A673 (cell line): ENCODE results near the gene DUSP19.

Source experiments
- EZH2 ChIP-seq: fragments of 200-600 bp; sonication (generic); IDR thresholded peaks from 2 replicates; pipeline ENCODE4 v1.6.1; 2017; ENCODE audit warnings: borderline replicate concordance, low read depth, mild to moderate bottlenecking, mixed read lengths, antibody characterized with exemption, low read length; ENCODE audit not compliant: poor library complexity, severe bottlenecking
- TF ChIP-seq, protein P1 (sequence below): fragments of 300-800, 200-600 bp; sonication (generic); conservative IDR thresholded peaks from 2 replicates; pipeline ENCODE4 v1.5.1; 2017; ENCODE audit warnings: low read depth, mild to moderate bottlenecking, antibody characterized with exemption, low read length, moderate library complexity, mixed read lengths

DNA sequence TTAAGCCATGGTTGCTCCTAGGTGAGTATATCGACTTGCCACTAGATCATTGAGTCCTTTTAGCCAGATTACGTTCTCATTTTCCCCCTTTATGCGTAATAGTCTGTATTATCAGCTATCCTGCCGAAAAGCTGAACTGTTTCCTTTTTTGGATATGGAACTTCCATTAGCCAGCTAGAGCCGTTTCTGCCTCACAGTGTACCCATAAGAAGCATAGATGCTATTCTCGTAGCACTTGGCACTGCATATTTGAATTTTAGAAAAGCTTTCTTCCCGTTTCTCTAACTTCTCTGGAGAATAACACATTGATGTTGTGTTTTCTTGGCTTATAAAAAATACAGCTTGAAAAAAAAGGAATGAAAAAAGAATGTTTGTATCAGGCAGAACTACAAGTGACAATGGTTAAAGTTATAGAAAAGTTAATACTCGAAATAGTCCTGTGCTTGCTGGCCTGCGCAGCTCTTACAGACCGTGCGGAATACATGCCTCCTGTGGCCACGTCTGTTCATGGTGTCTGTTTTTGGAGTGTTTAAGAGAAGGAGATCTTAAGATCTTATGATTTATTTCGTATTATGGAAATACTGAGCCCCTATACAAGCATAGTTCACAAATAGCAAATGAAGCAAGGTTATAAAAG, 710 bp downstream of the DUSP19 start:
- TF ChIP-seq, protein P1, sequence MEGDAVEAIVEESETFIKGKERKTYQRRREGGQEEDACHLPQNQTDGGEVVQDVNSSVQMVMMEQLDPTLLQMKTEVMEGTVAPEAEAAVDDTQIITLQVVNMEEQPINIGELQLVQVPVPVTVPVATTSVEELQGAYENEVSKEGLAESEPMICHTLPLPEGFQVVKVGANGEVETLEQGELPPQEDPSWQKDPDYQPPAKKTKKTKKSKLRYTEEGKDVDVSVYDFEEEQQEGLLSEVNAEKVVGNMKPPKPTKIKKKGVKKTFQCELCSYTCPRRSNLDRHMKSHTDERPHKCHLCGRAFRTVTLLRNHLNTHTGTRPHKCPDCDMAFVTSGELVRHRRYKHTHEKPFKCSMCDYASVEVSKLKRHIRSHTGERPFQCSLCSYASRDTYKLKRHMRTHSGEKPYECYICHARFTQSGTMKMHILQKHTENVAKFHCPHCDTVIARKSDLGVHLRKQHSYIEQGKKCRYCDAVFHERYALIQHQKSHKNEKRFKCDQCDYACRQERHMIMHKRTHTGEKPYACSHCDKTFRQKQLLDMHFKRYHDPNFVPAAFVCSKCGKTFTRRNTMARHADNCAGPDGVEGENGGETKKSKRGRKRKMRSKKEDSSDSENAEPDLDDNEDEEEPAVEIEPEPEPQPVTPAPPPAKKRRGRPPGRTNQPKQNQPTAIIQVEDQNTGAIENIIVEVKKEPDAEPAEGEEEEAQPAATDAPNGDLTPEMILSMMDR: no peak
- TF ChIP-seq EZH2: no peak
